Sigmoid colon (tissue), 7 donors: ENCODE data around the gene SYT10. TPM values are rescaled to one million over a fixed set of nuclear protein-coding genes. Genes with fewer than 3 reads are reported as not detected.

Experiments used
- DNase-seq: peaks from one replicate; pipeline ENCODE4 v3.0.0-alpha.2; 2019
- H3K27ac ChIP-seq, 4 donors: fragments of 200-600 bp; sonication (generic); one replicate each; pipeline ENCODE4 v1.5.1; 2016 to 2019; ENCODE audit warnings: mild to moderate bottlenecking in 1 of 4
- H3K27me3 ChIP-seq, 3 donors: fragments of 200-600 bp; sonication (generic); one replicate each; pipeline ENCODE4 v1.5.1; 2019; ENCODE audit warnings: mild to moderate bottlenecking in 1 of 3
- H3K36me3 ChIP-seq, 4 donors: fragments of 200-600 bp; sonication (generic); one replicate each; pipeline ENCODE4 v1.5.1; 2016 to 2019
- H3K4me1 ChIP-seq, 4 donors: fragments of 200-600 bp; sonication (generic); one replicate each; pipeline ENCODE4 v1.5.1; 2017 to 2019
- H3K4me3 ChIP-seq, 4 donors: fragments of 200-600 bp; sonication (generic); one replicate each; pipeline ENCODE4 v1.5.1; 2017 to 2019; ENCODE audit warnings: mild to moderate bottlenecking in 2 of 4, moderate library complexity in 1 of 4
- H3K9me3 ChIP-seq, 4 donors: fragments of 200-600 bp in 3 of 4; sonication (generic) in 3 of 4; one replicate each; pipeline versions ENCODE4 v1.5.1 to v1.6.1; 2013 to 2019
- CTCF ChIP-seq, 4 experiments: fragments of 450-650 bp in 3 of 4; fragments of 200-600 bp in 1 of 4; IDR thresholded peaks; one replicate each; pipeline ENCODE4 v1.5.1; 2016 to 2019; ENCODE audit warnings: antibody characterized with exemption in 4 of 4, mild to moderate bottlenecking in 3 of 4, moderate library complexity in 2 of 4
- EP300 ChIP-seq, 4 donors: sonication (generic); formaldehyde crosslinking; IDR thresholded peaks; one replicate each; pipeline ENCODE4 v1.6.1; 2017; ENCODE audit warnings: antibody characterized with exemption in 4 of 4
- POLR2A ChIP-seq, 2 donors: fragments of 450-650 bp; IDR thresholded peaks; one replicate each; pipeline ENCODE4 v1.6.1; 2016; ENCODE audit warnings: antibody characterized with exemption in 2 of 2, mild to moderate bottlenecking in 2 of 2, moderate library complexity in 2 of 2
- POLR2AphosphoS5 ChIP-seq, 4 donors: sonication (generic); formaldehyde crosslinking; IDR thresholded peaks; one replicate each; pipeline ENCODE4 v1.6.1; 2017; ENCODE audit warnings: antibody characterized with exemption in 4 of 4
- WGBS, 2 donors: extraction: QIAGEN DNeasy Blood & Tissue Kit; methylation state at CpG; one replicate each; pipeline ENCODE4 v1.1.7; 2013; 5-methylcytosine and 5-hydroxymethylcytosine counted together
- intact Hi-C: fragments of 100-400 bp; cut with DNase I; formaldehyde crosslinking; loops from one replicate; pipeline ENCODE4 v1.15.1; 2023
- polyA plus RNA-seq, 3 donors: library from polyadenylated mRNA; stranded (reverse); fragments of 200-250 nt; gene quantifications; one replicate each; pipeline ENCODE4 v1.2.3, GENCODE V29; 2013
- total RNA-seq, 4 donors: library from RNA; depleted of rRNA; stranded (reverse); fragments of >200 nt; gene quantifications; one replicate each; pipeline ENCODE4 v1.1.0, GENCODE V29; 2016
- donor health status: healthy with polysubstance abuse.
- donor health status: Bipolar disorder and iron deficiency.
- donor health status: healthy.

The SYT10 gene
- total and polyA plus RNA-seq, 7 donors, result 0.13 to 6.9 (median 2.0) TPM; not detected in 2

GRCh38 chr12:33438851-33439586 lies 600 bp downstream of the SYT10 start:
- Histone ChIP-seq H3K27ac (peak overlapping the region in 2 of 4 donors; percentile 52 to 53), H3K4me1 (peaks cover 0 to 14% (median 10%) of the 10 kb centered on the region in 4 donors), H3K36me3 (no peaks in the 10 kb centered on the region), H3K27me3 (peaks cover 8 to 42% (median 23%) of the 10 kb centered on the region in 3 donors), H3K4me3 (peak overlapping the region; percentile 34 to 54 (median 48)), H3K9me3 (no peaks in the 10 kb centered on the region)
- 4% methylated on average over 68 of the region's 68 CpGs for WGBS, 2 donors
- intact Hi-C loops, result no loop called here
- TF ChIP-seq POLR2AphosphoS5 (IDR thresholded peaks at IDR 0.05), result no peak
- no peak for DNase-seq

- TF ChIP-seq EP300 (IDR thresholded peaks at IDR 0.05), result no peak
- TF ChIP-seq CTCF (IDR thresholded peaks at IDR 0.05), result no peak
- TF ChIP-seq POLR2A (IDR thresholded peaks at IDR 0.05), result no peak
- TF ChIP-seq POLR2AphosphoS5 (IDR thresholded peaks at IDR 0.05), result no peak
- no peak for DNase-seq
- no peaks in the 10 kb centered on the region for H3K36me3 ChIP-seq
- H3K4me1 ChIP-seq, result peaks cover 0 to 14% (median 10%) of the 10 kb centered on the region in 4 donors
- H3K4me3 ChIP-seq, result peak overlapping the region in 3 of 4 donors; percentile 44 to 54 (median 53)
- H3K27ac ChIP-seq, result peak overlapping the region in 1 of 4 donors; percentile 53
- 20 to 30% methylated on average over 28 of the region's 28 CpGs for WGBS, 2 donors
- intact Hi-C loops, result no loop called here
- no peaks in the 10 kb centered on the region for H3K9me3 ChIP-seq
- peaks cover 8 to 42% (median 23%) of the 10 kb centered on the region in 3 donors for H3K27me3 ChIP-seq
Measured at GRCh38 chr12:33438025-33438772, 1.4 kb downstream of the SYT10 start.

GRCh38 chr12:33437598-33437997 lies 2.0 kb downstream of the SYT10 start:
- no peak for DNase-seq
- Histone ChIP-seq H3K36me3 (no peaks in the 10 kb centered on the region), H3K27ac (no peak overlapping the region), H3K4me3 (peak overlapping the region in 3 of 4 donors; percentile 44 to 54 (median 53)), H3K27me3 (peaks cover 8 to 42% (median 23%) of the 10 kb centered on the region in 3 donors), H3K9me3 (no peaks in the 10 kb centered on the region), H3K4me1 (peaks cover 0 to 14% (median 10%) of the 10 kb centered on the region in 4 donors)
- 56 to 63% methylated on average over 7 of the region's 7 CpGs for WGBS, 2 donors
- TF ChIP-seq EP300 (IDR thresholded peaks at IDR 0.05), result no peak
- no peak for TF ChIP-seq POLR2AphosphoS5 (IDR thresholded peaks at IDR 0.05)
- no peak for TF ChIP-seq POLR2A (IDR thresholded peaks at IDR 0.05)
- TF ChIP-seq CTCF (IDR thresholded peaks at IDR 0.05), result no peak
- intact Hi-C loops, result no loop called here

GRCh38 chr12:33432992-33433391 lies 6.6 kb downstream of the SYT10 start:
- H3K4me3 ChIP-seq, result no peak overlapping the region
- no peak for DNase-seq
- no peaks in the 10 kb centered on the region for H3K4me1 ChIP-seq
- peaks cover 0 to 8% (median 4%) of the 10 kb centered on the region in 3 donors for H3K27me3 ChIP-seq
- H3K27ac ChIP-seq, result no peak overlapping the region
- TF ChIP-seq CTCF (IDR thresholded peaks at IDR 0.05) (no peak), EP300 (IDR thresholded peaks at IDR 0.05) (no peak), POLR2AphosphoS5 (IDR thresholded peaks at IDR 0.05) (no peak), POLR2A (IDR thresholded peaks at IDR 0.05) (no peak)
- no peaks in the 10 kb centered on the region for H3K36me3 ChIP-seq
- intact Hi-C loops, result no loop called here
- H3K9me3 ChIP-seq, result no peaks in the 10 kb centered on the region

GRCh38 chr12:33431648-33432047 lies 8.0 kb downstream of the SYT10 start:
- Histone ChIP-seq H3K27ac (no peak overlapping the region), H3K4me3 (no peak overlapping the region), H3K4me1 (no peaks in the 10 kb centered on the region), H3K9me3 (no peaks in the 10 kb centered on the region), H3K36me3 (no peaks in the 10 kb centered on the region), H3K27me3 (no peaks in the 10 kb centered on the region)
- DNase-seq, result no peak
- intact Hi-C loops, result no loop called here
- TF ChIP-seq POLR2AphosphoS5 (IDR thresholded peaks at IDR 0.05) (no peak), POLR2A (IDR thresholded peaks at IDR 0.05) (no peak), CTCF (IDR thresholded peaks at IDR 0.05) (no peak), EP300 (IDR thresholded peaks at IDR 0.05) (no peak)
- 93 to 98% methylated on average over 1 of the region's 1 CpG for WGBS, 2 donors
